ENCODE data around the gene KRT86.
A peak's percentile ranks its signal among the peaks of the same experiment; 100 is the strongest.
"Not testable (repeated sequence)": the region's sequence is repeated elsewhere in the genome, so short reads cannot be mapped to it uniquely, and the experiment has no call there.

KRT86 gene

DNA sequence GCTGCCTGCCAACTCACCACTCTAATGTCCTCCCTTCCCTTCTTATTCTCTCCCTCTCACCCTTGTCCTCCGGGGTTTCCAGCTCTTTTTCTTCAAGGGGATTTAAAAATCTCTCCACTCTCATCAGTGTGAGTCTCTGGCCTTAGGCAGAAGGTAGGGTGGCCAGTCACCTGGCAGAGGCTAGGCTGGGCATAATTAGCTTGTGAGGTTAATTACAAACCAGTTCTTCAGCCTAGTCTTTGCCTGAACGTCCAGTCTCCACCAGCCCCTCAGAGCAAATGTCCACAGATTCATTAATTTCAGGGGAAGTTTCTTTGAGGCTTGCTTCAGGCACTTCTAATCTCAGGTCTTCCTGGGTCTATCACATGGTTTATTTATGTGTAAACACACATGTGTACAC, 34.7 kb upstream of the KRT86 start:
- DNase-seq, result no peak

DNA sequence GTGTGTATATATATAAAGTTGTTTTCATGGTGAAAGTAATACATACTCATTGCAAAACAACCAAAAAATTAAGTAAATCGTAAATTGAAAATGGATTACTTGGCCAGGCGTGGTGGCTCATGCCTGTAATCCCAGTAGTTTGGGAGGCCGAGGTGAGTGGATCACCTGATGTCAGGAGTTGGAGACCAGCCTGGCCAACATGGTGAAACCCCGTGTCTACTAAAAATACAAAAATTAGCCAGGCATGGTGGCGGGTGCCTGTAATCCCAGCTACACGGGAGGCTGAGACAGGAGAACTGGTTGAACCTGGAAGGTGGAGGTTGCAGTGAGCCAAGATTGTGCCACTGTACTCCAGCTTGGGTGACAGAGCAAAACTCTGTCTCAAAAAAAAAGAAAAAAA, 34.2 kb upstream of the KRT86 start:
- not testable (repeated sequence) for DNase-seq

DNA sequence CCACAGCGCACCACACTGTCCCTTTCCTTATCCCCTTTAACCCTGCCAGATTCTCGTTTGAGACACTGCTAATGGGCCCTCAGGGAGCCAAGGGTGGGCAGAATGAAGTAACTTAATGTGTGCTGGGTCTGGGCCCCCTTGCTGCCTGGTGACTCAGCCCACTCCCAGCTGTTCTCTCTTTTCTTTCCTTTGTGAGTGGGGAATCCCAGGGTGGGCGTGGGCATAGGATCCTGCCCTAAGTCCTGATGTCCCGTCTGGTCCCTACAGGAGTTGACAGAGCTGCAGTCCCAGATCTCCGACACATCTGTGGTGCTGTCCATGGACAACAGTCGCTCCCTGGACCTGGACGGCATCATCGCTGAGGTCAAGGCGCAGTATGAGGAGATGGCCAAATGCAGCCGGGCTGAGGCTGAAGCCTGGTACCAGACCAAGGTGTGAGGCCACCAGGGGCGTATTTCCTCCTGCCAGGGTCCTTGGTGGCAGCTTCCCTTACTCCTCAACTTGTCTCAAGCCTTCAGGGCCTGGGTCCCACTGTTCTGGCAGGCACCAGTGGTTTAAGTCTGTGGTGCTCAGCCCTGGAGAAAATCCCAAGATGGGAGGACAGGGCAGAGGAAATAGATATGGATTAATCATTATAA, 33.1 kb upstream of the KRT86 start:
- DNase-seq, result no peak

DNA sequence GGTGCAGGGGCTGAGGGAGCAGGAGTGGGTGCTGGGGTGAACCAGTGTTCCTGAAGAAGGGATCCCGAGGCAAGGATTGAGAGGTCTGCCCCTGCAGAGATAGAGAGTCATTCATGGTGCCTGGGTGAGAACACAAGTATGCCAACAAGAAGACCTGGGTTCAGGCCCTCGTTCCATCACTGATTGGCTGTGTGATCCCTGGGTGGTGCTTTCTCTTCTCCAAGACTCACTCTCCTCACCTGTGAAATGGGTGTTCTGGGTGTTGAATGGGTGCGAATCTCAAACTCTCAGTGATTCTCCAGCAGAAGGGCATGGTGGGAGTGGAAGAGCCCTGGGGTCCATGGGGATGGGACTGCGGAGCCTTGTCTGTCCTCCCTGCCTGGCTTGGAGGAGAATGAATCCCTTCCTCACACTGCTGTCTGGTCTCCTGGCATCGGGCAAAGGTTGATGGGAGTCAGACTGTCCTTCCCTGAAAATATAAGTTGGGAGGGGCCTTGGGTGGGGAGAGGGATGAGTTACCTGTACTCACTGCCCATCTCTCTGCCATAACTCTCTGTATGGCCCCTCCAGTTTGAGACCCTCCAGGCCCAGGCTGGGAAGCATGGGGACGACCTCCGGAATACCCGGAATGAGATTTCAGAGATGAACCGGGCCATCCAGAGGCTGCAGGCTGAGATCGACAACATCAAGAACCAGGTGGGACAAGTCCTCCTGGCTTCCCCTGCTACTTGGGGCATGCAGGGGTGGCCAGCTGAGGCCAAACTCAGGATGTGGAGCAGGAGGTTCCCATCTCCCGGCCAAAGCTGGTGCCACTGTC, 31.8 kb upstream of the KRT86 start:
- DNase-seq, result no peak

DNA sequence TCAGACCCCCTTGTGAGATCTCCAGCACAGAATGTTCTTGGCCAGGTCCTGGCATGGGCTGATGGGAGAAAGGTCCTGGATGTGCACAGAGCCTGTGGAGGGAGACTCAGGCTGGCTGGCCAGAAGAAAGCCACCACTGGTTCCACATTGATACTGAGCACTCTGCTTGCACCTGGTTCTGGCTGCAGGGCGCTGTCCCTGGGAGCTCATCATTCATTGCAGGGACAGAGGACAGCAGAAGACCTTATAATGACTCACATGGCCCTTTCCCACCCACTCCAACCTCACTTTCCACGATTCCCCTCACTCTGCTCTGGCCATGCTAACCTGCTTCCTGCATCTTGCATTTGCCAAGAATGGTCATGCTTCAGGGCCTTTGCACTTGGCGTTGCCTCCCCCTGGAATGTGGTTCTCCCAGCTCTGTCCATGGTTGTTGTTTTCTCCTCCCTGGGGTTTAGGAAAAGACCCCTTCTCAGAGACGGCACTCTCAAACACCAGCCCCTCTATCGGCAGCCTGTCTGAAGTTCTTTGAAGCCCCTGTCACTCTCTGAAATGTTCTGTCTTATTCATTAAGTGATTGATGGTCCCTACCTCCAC, 31.1 kb upstream of the KRT86 start:
- no peak for DNase-seq

DNA sequence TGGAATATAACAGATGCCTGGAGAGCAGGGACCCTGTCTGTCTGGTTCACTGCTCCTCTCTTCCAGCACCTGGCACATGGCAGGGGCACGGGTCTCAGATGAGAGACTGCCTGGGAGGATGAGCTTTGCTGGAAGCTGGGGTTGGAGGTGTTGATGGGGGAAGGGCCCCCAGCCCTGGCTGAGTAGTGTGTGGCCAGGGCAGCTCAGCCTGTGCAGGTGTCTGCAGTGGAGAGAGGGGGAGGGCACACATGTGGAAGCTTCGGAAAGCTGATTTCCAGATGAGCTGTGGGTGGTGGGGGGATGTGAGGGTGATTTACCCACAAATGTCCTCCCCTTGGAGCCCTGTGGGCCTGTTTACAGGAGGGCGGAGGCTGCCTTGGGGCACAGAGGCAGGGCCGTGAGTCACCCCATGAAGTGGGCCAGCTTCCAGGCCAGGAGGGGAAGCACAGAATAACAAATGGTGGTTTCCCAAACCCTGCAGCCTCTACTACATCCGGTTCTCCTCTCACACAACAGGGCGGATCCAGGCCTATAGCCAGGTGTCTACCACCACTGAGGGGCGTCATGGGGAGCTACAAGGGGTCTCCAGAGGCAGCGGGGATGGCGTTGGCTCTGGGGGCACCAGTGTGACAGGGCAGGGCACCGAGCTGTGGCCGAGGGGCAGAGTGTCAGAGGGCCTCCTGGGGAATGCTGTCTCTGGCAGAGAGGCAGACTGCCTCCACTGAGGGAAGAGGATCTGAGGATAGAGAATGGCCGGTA, 30.4 kb upstream of the KRT86 start:
- DNase-seq, result peak in 3 of 4 experiments; percentile 11 to 20 (median 19)

DNA sequence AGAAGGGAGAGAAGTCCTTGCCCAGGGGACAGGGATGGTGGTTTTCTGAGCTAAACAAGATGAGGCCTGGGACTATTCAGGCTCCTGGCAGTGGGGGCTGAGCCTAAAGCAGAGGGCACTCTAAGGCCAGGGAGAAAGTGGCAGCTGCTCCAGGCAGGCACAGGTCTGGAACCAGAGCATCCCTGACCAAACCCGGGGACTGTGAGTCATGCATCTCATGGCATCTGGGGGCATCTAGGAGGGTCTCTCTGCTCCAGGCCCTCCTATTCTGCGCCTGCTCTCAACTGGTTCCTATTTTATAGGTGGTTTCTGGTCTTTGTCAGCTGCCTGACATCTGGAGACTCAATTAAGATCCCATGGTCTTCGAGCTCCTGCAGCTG, 29.8 kb upstream of the KRT86 start:
- DNase-seq, result no peak

DNA sequence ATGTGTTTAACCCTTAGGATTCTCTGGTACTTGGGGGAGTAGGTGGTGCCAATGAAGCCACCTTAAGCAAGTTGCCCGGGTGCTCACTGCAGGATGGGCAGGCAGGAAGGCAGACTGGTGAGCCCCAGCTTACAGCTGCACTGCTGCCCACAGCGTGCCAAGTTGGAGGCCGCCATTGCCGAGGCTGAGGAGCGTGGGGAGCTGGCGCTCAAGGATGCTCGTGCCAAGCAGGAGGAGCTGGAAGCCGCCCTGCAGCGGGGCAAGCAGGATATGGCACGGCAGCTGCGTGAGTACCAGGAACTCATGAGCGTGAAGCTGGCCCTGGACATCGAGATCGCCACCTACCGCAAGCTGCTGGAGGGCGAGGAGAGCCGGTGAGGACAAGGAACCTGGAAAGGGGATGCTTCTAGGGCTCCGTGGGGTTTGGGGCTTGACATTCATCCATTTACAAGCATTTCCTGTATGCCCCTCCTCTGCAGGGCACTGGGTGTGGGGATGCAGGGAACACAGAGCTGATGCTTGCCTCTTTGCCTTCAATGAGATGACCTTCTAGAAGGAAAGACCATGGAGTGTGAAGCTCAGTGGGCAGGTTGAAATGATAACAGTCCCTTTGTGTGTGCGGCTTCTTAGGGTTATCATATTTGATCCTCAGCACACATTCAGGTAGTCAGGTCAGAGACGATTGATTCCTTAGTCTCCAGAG, 29.0 kb upstream of the KRT86 start:
- DNase-seq, result no peak

DNA sequence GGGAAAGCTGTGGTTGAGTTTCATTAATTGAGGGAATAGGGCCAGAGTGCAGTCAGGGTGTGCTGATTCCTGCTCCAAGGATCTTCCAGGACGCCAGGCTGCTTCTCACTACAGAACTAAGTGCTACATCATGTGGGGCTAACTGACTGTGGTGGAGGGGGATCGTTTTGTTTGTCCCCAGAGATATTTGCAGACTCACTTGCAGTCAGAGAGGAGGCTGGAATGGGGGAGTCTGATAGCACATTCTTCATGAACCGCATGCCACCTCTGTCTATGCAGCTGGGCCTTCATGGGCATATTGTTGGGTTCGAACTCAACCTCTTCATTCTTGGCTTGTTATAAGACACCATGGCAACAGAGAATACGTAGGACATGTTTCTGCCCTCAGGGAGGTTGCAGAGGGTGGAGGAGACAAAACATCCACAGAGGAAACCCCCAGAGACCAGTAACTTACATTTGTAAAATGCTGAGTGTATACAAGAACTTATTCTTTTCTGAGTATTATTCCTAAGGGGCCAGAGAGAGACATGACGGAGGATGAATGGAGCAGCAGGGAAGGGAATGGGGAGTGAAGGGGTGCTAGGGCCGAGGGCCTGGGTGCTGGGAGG, 28.4 kb upstream of the KRT86 start:
- no peak for DNase-seq

DNA sequence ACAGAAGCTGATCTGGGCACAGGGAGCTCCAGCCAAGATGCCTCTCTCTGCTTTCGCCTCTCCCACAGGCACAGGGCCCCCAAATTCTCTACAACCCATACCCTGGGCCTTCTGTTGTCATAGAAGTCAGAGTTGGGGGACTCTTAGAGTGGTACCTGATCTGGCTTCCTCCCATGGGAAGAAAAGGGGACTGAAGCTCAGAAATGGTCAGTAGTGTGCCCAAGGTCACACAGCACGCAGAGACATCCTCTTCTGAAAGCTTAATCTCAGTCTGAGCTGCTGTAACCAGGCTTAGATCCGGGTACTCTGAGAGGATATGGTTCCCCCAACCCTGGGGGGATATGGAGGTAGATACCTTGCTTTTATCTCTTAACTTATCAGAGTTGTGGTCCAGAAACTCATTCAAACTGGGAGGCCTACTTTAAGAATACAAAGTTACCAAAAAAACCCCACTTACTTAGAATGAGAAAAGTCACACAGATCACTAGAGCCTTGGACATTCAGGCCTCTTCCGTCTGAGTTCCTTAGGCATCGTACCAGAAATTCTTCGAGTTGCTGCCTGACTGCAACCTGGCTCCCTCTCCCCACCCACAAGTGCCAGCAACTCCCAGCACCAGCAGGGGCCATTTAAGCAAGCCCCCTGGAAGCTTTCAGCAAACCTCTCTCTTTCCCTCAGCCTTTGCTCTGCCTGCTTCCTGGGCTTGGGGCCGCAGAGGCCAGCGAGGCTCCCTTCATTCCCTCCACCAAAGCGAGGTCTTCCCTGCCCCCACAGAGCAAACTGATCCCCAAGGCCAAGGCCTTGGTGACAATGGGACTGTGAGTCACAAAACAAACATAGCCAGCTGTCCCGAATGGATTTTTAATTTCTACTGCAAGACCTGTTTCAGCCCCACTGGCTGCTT, 27.5 kb upstream of the KRT86 start:
- DNase-seq, result no peak

DNA sequence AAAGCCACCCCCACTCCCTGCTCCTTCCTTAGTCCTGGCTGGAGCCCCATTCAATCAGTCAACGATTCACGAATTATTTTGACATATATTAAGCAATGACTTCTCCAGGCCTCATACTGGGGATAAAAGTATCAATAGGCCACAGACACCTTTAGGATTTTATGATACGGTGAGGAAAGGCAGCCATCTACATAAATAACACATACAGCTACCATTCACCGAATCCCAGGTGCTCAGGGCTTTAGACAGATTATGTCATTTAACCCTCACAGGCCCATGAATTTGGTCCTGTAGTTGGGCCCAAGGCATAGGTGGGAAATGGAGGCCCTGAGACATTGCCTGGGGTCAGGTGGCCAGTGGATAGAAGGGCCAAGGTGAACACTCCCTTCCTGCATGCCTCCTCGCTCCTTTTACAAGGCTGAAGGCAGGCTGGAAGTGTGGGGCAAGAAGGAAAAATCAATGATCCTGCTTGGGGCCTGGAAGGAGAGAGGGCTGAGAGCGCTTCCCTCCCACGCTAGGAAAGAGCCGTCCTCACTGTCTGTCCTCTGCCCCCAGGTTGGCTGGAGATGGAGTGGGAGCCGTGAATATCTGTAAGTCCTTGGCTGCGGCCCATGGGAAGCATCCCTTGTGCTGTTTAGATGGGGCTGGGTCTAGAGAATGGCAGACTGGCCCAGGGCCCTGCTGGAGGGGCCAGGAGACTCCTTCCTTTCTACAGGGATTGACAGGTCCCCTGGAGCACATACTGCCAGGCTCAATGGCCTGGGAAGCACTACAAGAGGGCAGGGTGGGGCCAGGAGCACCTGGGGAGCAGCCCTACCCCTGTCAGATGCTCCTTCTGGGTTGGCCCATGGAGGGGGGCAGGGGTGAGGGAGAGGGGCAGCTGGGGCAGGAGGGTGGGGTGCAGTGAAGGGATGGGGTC, 26.6 kb upstream of the KRT86 start:
- DNase-seq, result no peak

DNA sequence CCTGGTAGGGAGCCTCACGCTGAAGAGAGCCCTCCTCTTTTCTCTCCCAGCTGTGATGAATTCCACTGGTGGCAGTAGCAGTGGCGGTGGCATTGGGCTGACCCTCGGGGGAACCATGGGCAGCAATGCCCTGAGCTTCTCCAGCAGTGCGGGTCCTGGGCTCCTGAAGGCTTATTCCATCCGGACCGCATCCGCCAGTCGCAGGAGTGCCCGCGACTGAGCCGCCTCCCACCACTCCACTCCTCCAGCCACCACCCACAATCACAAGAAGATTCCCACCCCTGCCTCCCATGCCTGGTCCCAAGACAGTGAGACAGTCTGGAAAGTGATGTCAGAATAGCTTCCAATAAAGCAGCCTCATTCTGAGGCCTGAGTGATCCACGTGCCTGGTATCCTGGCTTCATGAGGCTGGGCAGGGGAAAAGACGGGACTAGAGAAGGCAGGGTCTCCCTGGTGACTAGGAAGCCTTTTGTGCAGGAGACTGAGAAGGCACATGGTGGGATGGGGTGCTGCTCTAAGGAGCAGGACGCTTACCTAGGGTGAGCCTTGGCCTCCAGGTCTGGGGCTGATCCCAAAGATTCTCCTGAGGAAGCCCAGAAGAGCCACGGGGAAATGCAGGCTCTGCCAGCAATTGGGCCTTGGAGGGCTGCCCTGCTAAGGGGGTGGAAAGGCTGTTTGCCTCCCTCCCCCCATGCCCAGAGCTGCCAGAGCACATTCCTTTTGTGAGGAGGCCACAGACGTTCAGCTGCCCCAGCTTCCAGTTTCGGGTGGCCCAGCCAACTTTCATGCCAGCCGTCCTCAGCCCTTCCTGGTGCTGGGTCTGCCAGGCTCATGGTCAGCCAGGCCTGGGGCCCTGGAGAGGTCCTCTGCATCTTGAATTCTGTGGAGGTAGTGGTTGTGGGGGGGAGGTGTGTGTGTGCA, 25.6 kb upstream of the KRT86 start:
- DNase-seq, result no peak

DNA sequence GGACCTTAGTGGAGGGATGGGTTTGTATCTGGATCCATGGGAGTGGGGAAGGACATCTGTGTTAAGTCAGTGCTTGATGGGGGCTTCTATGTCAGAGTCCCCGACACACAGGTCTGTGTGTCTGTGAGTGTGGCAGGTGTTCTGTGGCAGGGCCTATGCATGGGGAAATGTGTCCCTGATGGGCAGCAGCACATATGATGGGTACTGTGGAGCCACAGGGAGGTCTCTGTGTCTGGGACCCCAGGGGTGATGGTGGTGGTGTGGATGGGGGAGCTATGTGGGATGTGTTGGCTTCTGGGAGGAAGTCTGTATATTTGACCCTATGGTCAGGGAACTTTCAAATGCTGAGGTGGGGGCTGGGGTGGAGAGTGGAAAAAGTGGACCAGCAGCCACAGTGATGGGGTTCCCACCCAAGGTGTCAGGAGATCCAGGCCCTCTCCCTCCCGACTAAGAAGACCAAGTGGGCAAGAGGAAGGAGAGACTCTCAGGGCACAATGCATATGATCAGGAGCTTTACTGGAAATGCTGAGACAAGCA, 24.9 kb upstream of the KRT86 start:
- no peak for DNase-seq

DNA sequence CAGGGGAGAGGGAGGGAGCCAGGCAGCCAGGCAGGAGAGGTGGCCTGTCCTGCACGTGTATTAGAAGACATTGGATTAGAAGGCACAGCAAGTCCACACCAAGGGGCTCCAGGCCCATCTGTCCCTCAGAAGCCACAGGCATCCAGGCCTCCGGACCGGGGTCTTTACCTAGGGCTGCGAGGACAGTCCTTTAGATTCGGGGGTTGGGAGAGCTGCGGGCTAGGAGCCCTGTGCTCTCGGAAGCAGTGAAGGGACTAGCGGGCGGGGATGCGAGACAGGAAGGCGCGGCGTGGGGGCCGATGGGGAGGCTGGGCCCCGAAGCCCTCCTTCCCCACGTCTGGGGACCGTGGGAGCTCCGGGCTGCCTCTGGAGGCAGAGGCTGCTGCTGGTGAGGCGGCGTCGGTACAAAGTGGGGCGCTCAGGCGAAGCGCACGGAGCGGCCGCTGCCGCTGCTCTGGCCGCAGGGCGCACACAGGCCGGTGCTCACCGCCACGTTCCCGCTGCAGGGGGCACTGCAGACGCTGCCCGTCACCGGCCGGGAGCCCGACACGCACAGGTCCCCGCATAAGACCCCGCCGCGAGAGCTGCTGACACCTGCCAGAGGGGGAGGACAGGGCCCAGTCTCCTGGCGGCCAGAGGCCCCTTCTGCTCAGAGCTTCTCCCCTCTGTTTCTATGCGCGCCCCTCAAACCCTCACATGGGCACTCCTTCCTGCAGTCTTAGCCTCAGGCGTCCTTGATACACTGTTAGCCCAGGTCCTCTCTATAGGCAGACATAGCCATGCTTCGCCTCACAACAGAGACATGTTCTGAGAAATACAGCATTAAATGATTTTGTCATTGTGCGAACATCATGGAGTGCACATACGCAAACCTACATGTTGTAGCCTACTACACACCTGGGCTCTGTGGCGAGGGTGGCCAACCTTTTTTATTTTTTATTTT, 24.1 kb upstream of the KRT86 start:
- no peak for DNase-seq

DNA sequence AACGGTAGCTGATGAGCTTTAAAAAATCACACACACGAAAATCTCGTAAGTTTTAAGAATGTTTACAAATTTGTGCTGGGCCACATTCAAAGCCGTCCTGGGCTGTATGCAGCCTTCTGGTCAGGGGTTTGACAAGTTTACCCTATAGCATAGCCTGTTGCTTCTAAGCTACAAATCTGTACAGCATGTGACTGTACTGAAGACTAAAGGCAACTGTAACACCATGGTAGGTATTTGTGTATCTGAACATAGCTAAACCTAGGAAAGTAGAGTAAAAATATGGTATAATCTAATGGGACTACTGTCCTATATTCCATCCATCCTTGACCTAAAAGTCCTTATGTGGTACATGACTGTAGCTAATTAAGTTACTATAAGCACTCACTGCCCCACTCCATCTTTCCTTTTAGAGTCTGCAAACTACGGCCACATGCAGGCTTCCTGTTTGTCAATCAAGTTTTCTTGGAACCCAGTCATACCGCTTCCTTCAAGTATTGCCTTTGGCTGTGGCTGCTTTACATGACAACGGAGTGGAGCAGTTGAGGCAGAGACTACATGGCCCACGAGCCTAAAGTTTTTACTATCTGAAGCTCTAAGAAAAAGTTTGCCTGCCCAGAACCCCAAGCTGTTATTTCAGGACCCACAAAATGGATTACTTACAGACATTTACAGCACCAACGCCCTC, 22.9 kb upstream of the KRT86 start:
- no peak for DNase-seq

DNA sequence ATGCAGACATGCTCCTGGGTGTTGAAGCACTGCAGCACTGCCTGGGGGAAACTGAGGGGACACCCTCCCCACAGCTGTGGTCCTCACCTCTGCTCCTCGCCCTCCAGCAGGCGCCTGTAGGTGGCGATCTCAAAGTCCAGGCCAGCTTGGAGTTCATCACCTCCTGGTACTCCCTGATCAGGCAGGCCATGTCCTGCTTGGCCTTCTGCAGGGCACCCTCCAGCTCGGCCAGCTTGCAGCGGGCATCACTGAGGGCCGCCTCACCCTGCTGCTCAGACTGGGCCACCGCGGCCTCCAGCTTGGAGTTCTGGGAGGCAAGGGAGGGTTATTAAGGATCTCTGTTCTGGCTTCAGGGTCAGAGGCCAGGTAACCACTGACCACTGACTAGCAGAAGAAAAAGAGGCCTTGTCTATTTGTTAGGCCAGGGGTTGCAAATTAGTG, 22.2 kb upstream of the KRT86 start:
- not testable (repeated sequence) for DNase-seq

Measured in activated naive CD4-positive, alpha-beta T cell (primary cell).